ENCODE results near the gene GPR35. TPM values are rescaled to one million over a fixed set of nuclear protein-coding genes. Genes with fewer than 3 reads are reported as not detected.

GPR35 gene
- total and polyA plus RNA-seq, 2 donors (not counting 1 experiment from before 2014, with no cell fraction given): 1.2 TPM; not detected in 1

- Histone ChIP-seq H3K4me2 (ENCODE audit: extremely low read depth, insufficient read depth, low read length) (no peak overlapping the region), H3K79me2 (ENCODE audit: control insufficient read depth, insufficient read depth, low read length) (no peaks in the 10 kb centered on the region), H2AFZ (ENCODE audit: low read length) (no peak overlapping the region), H3K9me3 (ENCODE audit: control insufficient read depth, insufficient read depth, low read depth, low read length) (no peaks in the 10 kb centered on the region), H3K9ac (ENCODE audit: insufficient read depth, low read length) (no peak overlapping the region), H3K4me1 (ENCODE audit: control insufficient read depth, extremely low read depth, insufficient read depth, low read length) (no peaks in the 10 kb centered on the region), H4K20me1 (ENCODE audit: control insufficient read depth, extremely low read depth, insufficient read depth, low read length) (no peaks in the 10 kb centered on the region), H3K27ac (ENCODE audit: insufficient read depth, low read length) (no peak overlapping the region), H3K27me3 (ENCODE audit: control insufficient read depth, insufficient read depth, low read length) (peaks cover 4% of the 10 kb centered on the region), H3K4me3 (replicated peaks in 1 of 4; ENCODE audit: control extremely low read depth in 1 of 4, insufficient read depth in 1 of 4, low read depth in 3 of 4, low read length in 4 of 4) (no peak overlapping the region), H3K36me3 (ENCODE audit: control insufficient read depth, insufficient read depth, low read length) (no peaks in the 10 kb centered on the region)
- DNase-seq (ENCODE audit: low read depth in 2 of 2): no peak
- TF ChIP-seq CTCF (conservative IDR thresholded peaks at IDR 0.05 in 1 of 2, IDR thresholded peaks at IDR 0.05 in 1 of 2; ENCODE audit: low read depth in 1 of 2, low read length in 2 of 2) (no peak), EZH2 (IDR thresholded peaks at IDR 0.05; ENCODE audit: low read length, missing control alignments) (no peak)
Observed at GRCh38 chr2:240648155-240648649, 22.9 kb downstream of the GPR35 start.

GRCh38 chr2:240648650-240649275, 23.5 kb downstream of the GPR35 start:
- TF ChIP-seq EZH2 (IDR thresholded peaks at IDR 0.05; ENCODE audit: low read length, missing control alignments) (no peak), CTCF (conservative IDR thresholded peaks at IDR 0.05 in 1 of 2, IDR thresholded peaks at IDR 0.05 in 1 of 2; ENCODE audit: low read depth in 1 of 2, low read length in 2 of 2) (no peak)
- Histone ChIP-seq H3K36me3 (ENCODE audit: control insufficient read depth, insufficient read depth, low read length) (no peaks in the 10 kb centered on the region), H3K79me2 (ENCODE audit: control insufficient read depth, insufficient read depth, low read length) (no peaks in the 10 kb centered on the region), H3K9me3 (ENCODE audit: control insufficient read depth, insufficient read depth, low read depth, low read length) (no peaks in the 10 kb centered on the region), H3K4me1 (ENCODE audit: control insufficient read depth, extremely low read depth, insufficient read depth, low read length) (no peaks in the 10 kb centered on the region), H2AFZ (ENCODE audit: low read length) (no peak overlapping the region), H3K27ac (ENCODE audit: insufficient read depth, low read length) (no peak overlapping the region), H4K20me1 (ENCODE audit: control insufficient read depth, extremely low read depth, insufficient read depth, low read length) (no peaks in the 10 kb centered on the region), H3K4me3 (replicated peaks in 1 of 4; ENCODE audit: control extremely low read depth in 1 of 4, insufficient read depth in 1 of 4, low read depth in 3 of 4, low read length in 4 of 4) (no peak overlapping the region), H3K4me2 (ENCODE audit: extremely low read depth, insufficient read depth, low read length) (no peak overlapping the region), H3K27me3 (ENCODE audit: control insufficient read depth, insufficient read depth, low read length) (peaks cover 4% of the 10 kb centered on the region), H3K9ac (ENCODE audit: insufficient read depth, low read length) (no peak overlapping the region)
- no peak for DNase-seq (ENCODE audit: low read depth in 2 of 2)

GRCh38 chr2:240649331-240649730, 24.1 kb downstream of the GPR35 start:
- H3K27me3 ChIP-seq (ENCODE audit: control insufficient read depth, insufficient read depth, low read length): peaks cover 4% of the 10 kb centered on the region
- no peak for DNase-seq (ENCODE audit: low read depth in 2 of 2)

More at GRCh38 chr2:240649331-240649730, 24.1 kb downstream of the GPR35 start:
- Histone ChIP-seq H3K9me3 (ENCODE audit: control insufficient read depth, insufficient read depth, low read depth, low read length) (no peaks in the 10 kb centered on the region), H3K9ac (ENCODE audit: insufficient read depth, low read length) (no peak overlapping the region), H3K36me3 (ENCODE audit: control insufficient read depth, insufficient read depth, low read length) (no peaks in the 10 kb centered on the region), H3K4me2 (ENCODE audit: extremely low read depth, insufficient read depth, low read length) (no peak overlapping the region), H2AFZ (ENCODE audit: low read length) (no peak overlapping the region), H3K4me1 (ENCODE audit: control insufficient read depth, extremely low read depth, insufficient read depth, low read length) (no peaks in the 10 kb centered on the region), H4K20me1 (ENCODE audit: control insufficient read depth, extremely low read depth, insufficient read depth, low read length) (no peaks in the 10 kb centered on the region), H3K27ac (ENCODE audit: insufficient read depth, low read length) (no peak overlapping the region), H3K79me2 (ENCODE audit: control insufficient read depth, insufficient read depth, low read length) (no peaks in the 10 kb centered on the region), H3K4me3 (replicated peaks in 1 of 4; ENCODE audit: control extremely low read depth in 1 of 4, insufficient read depth in 1 of 4, low read depth in 3 of 4, low read length in 4 of 4) (no peak overlapping the region)
- TF ChIP-seq EZH2 (IDR thresholded peaks at IDR 0.05; ENCODE audit: low read length, missing control alignments) (no peak), CTCF (conservative IDR thresholded peaks at IDR 0.05 in 1 of 2, IDR thresholded peaks at IDR 0.05 in 1 of 2; ENCODE audit: low read depth in 1 of 2, low read length in 2 of 2) (no peak)
